GM23338 (cell line): ENCODE results near the gene CNOT8. TPM values are rescaled to one million over a fixed set of nuclear protein-coding genes. Genes with fewer than 3 reads are reported as not detected.

Experiments
- ATAC-seq: fragments of 200-7000 bp; cut with Tn5 transposase; 3 replicates; pipeline ENCODE4 v1.9.1; 2020
- DNase-seq: peaks from one replicate; pipeline ENCODE4 v3.0.0-alpha.2; 2015; ENCODE audit warnings: low spot score
- H2AFZ ChIP-seq: fragments of 200-600 bp; sonication (generic); 2 replicates; pipeline ENCODE4 v1.8.0; 2016; ENCODE audit warnings: antibody characterized with exemption, mild to moderate bottlenecking, moderate library complexity
- H3F3A ChIP-seq: fragments of 200-600 bp; sonication (generic); replicated peaks from 2 replicates; pipeline ENCODE4 v1.8.0; 2017; ENCODE audit warnings: antibody characterized with exemption, mixed run types, low read depth
- H3K27ac ChIP-seq: fragments of 200-600 bp; sonication (generic); 2 replicates; pipeline ENCODE4 v1.6.1; 2016; ENCODE audit warnings: low read depth
- H3K27me3 ChIP-seq: fragments of 200-600 bp; sonication (generic); 2 replicates; pipeline ENCODE4 v1.8.0; 2016; ENCODE audit warnings: mild to moderate bottlenecking, mixed run types, moderate library complexity; ENCODE audit not compliant: insufficient read depth
- H3K36me3 ChIP-seq: fragments of 200-600 bp; sonication (generic); 2 replicates; pipeline ENCODE4 v1.8.0; 2016; ENCODE audit warnings: mild to moderate bottlenecking; ENCODE audit not compliant: insufficient read depth
- H3K4me1 ChIP-seq: fragments of 200-600 bp; sonication (generic); 2 replicates; pipeline ENCODE4 v1.8.0; 2016; ENCODE audit warnings: mild to moderate bottlenecking, moderate library complexity; ENCODE audit not compliant: insufficient read depth
- H3K4me2 ChIP-seq: fragments of 200-600 bp; sonication (generic); 2 replicates; pipeline ENCODE4 v1.7.1; 2017; ENCODE audit warnings: mixed run types
- H3K4me3 ChIP-seq: fragments of 200-600 bp; sonication (generic); 2 replicates; pipeline ENCODE4 v1.6.1; 2016; ENCODE audit warnings: mixed run types
- H3K79me2 ChIP-seq: fragments of 200-600 bp; sonication (generic); replicated peaks from 2 replicates; pipeline ENCODE4 v1.8.0; 2017; ENCODE audit warnings: mild to moderate bottlenecking; ENCODE audit not compliant: insufficient read depth
- H3K9me2 ChIP-seq: fragments of 200-600 bp; sonication (generic); 2 replicates; pipeline ENCODE4 v1.8.0; 2017; ENCODE audit not compliant: insufficient read depth
- H4K20me1 ChIP-seq: fragments of 200-600 bp; sonication (generic); replicated peaks from 2 replicates; pipeline ENCODE4 v1.8.0; 2017; ENCODE audit warnings: mild to moderate bottlenecking; ENCODE audit not compliant: insufficient read depth
- H3K27ac Mint-ChIP-seq: 2 replicates; pipeline ENCODE4 v1.8.0; 2020; ENCODE audit warnings: inconsistent platforms, mild to moderate bottlenecking, moderate library complexity, mixed read lengths
- H3K27me3 Mint-ChIP-seq: 3 replicates; pipeline ENCODE4 v1.8.0; 2022; ENCODE audit warnings: low read depth, mild to moderate bottlenecking, moderate library complexity, mixed read lengths, inconsistent platforms; ENCODE audit not compliant: insufficient read depth, poor library complexity
- H3K36me3 Mint-ChIP-seq: 3 replicates; pipeline ENCODE4 v1.8.0; 2021; ENCODE audit warnings: low read depth, mild to moderate bottlenecking, inconsistent platforms, moderate library complexity, mixed read lengths
- H3K4me1 Mint-ChIP-seq: 3 replicates; pipeline ENCODE4 v1.8.0; 2020; ENCODE audit warnings: mild to moderate bottlenecking, inconsistent platforms, mixed read lengths
- H3K4me3 Mint-ChIP-seq: 3 replicates; pipeline ENCODE4 v1.8.0; 2021; ENCODE audit warnings: moderate library complexity, mild to moderate bottlenecking, inconsistent platforms, mixed read lengths
- H3K9me3 Mint-ChIP-seq: 3 replicates; pipeline ENCODE4 v1.8.0; 2020; ENCODE audit warnings: moderate library complexity, mild to moderate bottlenecking, inconsistent platforms, mixed read lengths
- CREB1 ChIP-seq: fragments of 250-450 bp; sonication (Bioruptor Pico); IDR thresholded peaks from 2 replicates; pipeline ENCODE4 v1.5.0; 2020; ENCODE audit warnings: low read depth, mild to moderate bottlenecking, moderate library complexity
- NANOG ChIP-seq: IDR thresholded peaks from 2 replicates; pipeline ENCODE4 v1.6.1; 2016; ENCODE audit warnings: antibody characterized with exemption, borderline replicate concordance
- POLR2AphosphoS5 ChIP-seq: IDR thresholded peaks from 2 replicates; pipeline ENCODE4 v1.6.1; 2016; ENCODE audit warnings: antibody characterized with exemption, low read depth
- STAT1 ChIP-seq: IDR thresholded peaks from one replicate; pipeline ENCODE4 v1.6.1; 2016; ENCODE audit warnings: antibody characterized with exemption; ENCODE audit not compliant: unreplicated experiment
- ZNF331 ChIP-seq: fragments of 250-450 bp; sonication (Bioruptor Pico); IDR thresholded peaks from 2 replicates; pipeline ENCODE4 v1.5.0; 2020; ENCODE audit warnings: low read depth, mild to moderate bottlenecking, moderate library complexity
- polyA plus RNA-seq: library from polyadenylated mRNA; unstranded; fragments of >200 nt; fragmentation: Nextera tagmentation; extraction: Ambion mirVana; gene quantifications from 2 replicates; pipeline ENCODE4 v1.2.1, GENCODE V29; 2016
- total RNA-seq: library from RNA; depleted of rRNA; stranded (reverse); fragments of >200 nt; shearing (Covaris generic); gene quantifications from 2 replicates; pipeline ENCODE4 v1.2.3, GENCODE V29; 2014
- TF ChIP-seq, protein P1 (sequence below): IDR thresholded peaks from 2 replicates; pipeline ENCODE4 v1.6.1; 2016; ENCODE audit warnings: antibody characterized with exemption
- TF ChIP-seq, protein P2 (sequence below): fragments of 250-450 bp; sonication (Bioruptor Pico); IDR thresholded peaks from 2 replicates; pipeline ENCODE4 v1.5.0; 2020; ENCODE audit warnings: mild to moderate bottlenecking, moderate library complexity

The CNOT8 gene
- total and polyA plus RNA-seq, 2 experiments from 2014 or later, result 31.2 to 77.7 TPM

DNA sequence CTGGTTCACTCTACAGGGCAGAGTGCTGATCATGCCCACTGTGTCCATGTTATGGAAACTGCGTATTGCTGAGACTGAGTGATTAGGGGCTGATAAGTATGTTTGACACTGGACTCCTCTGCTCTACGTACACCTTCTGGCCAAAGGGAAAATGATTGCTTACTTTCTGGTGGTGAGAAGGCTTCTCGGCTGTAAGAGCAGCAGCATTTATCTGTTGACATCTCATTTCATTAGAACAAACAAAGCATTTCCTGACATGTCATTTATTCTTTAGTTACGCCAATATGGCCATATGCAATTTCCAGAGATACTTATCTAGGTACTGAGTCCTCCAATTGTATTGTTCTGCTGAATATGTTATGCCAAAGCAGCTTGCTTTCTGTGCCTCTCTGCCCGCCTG lies 13.6 kb upstream of the CNOT8 start:
- Histone ChIP-seq H2AFZ (no peak overlapping the region), H3F3A (no peaks in the 10 kb centered on the region), H4K20me1 (no peaks in the 10 kb centered on the region), H3K36me3 (no peaks in the 10 kb centered on the region), H3K79me2 (no peaks in the 10 kb centered on the region), H3K4me3 (no peak overlapping the region), H3K4me1 (no peaks in the 10 kb centered on the region), H3K27ac (no peak overlapping the region), H3K4me2 (no peak overlapping the region), H3K9me2 (no peaks in the 10 kb centered on the region), H3K27me3 (no peaks in the 10 kb centered on the region)
- peaks cover 2% of the 10 kb centered on the region for H3K27me3 Mint-ChIP-seq
- DNase-seq (no peak), ATAC-seq (no peak)
- no peak for TF ChIP-seq ZNF331
- no peak for TF ChIP-seq STAT1
- TF ChIP-seq, protein P1, sequence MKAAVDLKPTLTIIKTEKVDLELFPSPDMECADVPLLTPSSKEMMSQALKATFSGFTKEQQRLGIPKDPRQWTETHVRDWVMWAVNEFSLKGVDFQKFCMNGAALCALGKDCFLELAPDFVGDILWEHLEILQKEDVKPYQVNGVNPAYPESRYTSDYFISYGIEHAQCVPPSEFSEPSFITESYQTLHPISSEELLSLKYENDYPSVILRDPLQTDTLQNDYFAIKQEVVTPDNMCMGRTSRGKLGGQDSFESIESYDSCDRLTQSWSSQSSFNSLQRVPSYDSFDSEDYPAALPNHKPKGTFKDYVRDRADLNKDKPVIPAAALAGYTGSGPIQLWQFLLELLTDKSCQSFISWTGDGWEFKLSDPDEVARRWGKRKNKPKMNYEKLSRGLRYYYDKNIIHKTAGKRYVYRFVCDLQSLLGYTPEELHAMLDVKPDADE, result no peak
- TF ChIP-seq POLR2AphosphoS5, result no peak
- TF ChIP-seq NANOG, result no peak
- no peak for TF ChIP-seq CREB1 (CRISPR knock-in tag)
- TF ChIP-seq, protein P2, sequence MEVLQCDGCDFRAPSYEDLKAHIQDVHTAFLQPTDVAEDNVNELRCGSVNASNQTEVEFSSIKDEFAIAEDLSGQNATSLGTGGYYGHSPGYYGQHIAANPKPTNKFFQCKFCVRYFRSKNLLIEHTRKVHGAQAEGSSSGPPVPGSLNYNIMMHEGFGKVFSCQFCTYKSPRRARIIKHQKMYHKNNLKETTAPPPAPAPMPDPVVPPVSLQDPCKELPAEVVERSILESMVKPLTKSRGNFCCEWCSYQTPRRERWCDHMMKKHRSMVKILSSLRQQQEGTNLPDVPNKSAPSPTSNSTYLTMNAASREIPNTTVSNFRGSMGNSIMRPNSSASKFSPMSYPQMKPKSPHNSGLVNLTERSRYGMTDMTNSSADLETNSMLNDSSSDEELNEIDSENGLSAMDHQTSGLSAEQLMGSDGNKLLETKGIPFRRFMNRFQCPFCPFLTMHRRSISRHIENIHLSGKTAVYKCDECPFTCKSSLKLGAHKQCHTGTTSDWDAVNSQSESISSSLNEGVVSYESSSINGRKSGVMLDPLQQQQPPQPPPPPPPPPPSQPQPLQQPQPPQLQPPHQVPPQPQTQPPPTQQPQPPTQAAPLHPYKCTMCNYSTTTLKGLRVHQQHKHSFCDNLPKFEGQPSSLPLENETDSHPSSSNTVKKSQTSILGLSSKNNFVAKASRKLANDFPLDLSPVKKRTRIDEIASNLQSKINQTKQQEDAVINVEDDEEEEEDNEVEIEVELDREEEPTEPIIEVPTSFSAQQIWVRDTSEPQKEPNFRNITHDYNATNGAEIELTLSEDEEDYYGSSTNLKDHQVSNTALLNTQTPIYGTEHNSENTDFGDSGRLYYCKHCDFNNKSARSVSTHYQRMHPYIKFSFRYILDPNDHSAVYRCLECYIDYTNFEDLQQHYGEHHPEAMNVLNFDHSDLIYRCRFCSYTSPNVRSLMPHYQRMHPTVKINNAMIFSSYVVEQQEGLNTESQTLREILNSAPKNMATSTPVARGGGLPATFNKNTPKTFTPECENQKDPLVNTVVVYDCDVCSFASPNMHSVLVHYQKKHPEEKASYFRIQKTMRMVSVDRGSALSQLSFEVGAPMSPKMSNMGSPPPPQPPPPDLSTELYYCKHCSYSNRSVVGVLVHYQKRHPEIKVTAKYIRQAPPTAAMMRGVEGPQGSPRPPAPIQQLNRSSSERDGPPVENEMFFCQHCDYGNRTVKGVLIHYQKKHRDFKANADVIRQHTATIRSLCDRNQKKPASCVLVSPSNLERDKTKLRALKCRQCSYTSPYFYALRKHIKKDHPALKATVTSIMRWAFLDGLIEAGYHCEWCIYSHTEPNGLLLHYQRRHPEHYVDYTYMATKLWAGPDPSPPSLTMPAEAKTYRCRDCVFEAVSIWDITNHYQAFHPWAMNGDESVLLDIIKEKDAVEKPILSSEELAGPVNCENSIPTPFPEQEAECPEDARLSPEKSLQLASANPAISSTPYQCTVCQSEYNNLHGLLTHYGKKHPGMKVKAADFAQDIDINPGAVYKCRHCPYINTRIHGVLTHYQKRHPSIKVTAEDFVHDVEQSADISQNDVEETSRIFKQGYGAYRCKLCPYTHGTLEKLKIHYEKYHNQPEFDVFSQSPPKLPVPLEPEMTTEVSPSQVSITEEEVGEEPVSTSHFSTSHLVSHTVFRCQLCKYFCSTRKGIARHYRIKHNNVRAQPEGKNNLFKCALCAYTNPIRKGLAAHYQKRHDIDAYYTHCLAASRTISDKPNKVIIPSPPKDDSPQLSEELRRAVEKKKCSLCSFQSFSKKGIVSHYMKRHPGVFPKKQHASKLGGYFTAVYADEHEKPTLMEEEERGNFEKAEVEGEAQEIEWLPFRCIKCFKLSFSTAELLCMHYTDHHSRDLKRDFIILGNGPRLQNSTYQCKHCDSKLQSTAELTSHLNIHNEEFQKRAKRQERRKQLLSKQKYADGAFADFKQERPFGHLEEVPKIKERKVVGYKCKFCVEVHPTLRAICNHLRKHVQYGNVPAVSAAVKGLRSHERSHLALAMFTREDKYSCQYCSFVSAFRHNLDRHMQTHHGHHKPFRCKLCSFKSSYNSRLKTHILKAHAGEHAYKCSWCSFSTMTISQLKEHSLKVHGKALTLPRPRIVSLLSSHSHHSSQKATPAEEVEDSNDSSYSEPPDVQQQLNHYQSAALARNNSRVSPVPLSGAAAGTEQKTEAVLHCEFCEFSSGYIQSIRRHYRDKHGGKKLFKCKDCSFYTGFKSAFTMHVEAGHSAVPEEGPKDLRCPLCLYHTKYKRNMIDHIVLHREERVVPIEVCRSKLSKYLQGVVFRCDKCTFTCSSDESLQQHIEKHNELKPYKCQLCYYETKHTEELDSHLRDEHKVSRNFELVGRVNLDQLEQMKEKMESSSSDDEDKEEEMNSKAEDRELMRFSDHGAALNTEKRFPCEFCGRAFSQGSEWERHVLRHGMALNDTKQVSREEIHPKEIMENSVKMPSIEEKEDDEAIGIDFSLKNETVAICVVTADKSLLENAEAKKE (CRISPR knock-in tag), result no peak
- no peak overlapping the region for H3K27ac Mint-ChIP-seq
- H3K9me3 Mint-ChIP-seq, result no peaks in the 10 kb centered on the region
- no peak overlapping the region for H3K4me3 Mint-ChIP-seq
- peaks cover 6% of the 10 kb centered on the region; the same call in 2 of the 3 replicates for H3K4me1 Mint-ChIP-seq
- H3K36me3 Mint-ChIP-seq, result no peaks in the 10 kb centered on the region
